HG03066 (cell line): Measurements from ENCODE around the gene CHMP2A.
A peak's percentile ranks its signal among the peaks of the same experiment; 100 is the strongest.

Experiments used
- ATAC-seq: cut with Tn5 transposase; IDR thresholded peaks from one replicate; pipeline ENCODE4 v1.9.1; 2021; ENCODE audit warnings: low read depth; ENCODE audit not compliant: unreplicated experiment

The CHMP2A gene

DNA sequence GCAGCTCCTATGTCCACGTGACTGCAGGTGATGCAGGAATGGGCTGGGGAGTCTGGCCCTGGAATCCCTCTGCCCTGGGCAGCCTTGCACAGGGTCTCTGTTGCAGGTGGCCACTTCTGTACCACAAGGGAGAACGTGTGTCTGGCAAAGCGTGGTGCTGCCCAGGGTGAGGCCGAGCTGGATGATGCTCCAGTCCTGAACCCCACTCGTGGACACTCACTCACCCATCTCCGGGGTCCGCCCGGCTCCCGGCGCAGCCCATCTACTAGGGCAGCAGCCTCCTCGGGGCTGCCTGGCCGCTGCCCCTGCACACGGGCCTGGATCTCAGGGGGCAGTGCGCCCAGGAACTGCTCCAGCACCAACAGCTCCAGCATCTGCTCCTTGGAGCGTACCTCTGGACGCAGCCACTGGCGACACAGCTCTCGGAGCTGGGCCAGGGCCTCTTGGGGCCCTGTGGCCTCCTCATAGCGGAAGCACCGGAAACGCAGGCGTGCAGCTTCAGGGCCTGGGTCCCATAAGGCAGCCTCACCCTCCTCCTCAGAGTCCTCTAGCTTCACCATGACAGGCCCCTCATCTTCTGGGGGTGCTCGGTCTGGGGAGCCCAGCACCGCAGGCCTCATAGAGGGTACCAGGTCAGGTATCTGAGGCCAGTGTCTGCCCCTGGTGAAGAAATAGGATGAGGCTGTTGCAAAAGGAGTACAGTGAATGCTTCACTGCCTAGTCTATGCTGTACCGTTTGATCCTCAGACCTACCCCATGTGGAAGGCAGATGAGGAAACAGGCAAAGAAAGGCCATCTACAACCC is 16.1 kb upstream of the CHMP2A start:
- ATAC-seq = no peak

DNA sequence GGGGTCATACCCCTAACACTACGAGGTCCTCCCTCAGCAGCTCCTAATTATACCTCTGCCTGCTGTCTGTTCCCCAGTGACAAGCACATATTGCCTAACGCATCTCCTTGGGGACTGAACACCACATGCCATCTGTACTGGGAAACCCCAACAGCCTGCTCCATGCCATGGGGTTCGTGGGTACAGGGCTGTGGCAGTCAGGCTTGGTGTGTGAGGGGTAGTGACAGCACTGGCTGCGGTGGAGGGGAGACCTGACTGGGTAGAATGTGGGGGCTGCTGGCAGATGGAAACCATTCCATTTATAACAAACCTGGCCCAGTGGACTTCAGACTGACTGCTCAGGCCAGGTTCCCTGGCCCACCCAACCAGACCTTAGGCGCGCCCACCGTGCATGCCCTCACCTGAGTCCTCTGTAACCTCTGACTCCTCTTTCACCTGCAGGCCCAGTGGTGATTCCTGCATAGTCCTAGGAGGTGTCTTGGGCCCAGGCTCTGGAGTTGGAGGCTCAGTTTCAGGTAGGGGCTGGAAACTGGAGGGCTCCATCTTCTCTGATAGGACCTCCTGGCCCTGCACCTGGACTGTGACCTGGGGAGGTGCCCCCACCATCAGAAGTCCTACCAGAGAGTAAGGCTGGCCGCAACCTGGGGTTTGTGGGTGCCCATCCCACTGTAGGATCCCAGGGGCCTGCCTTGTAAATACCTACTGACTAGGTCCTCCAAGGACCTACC is 15.2 kb upstream of the CHMP2A start:
- ATAC-seq = no peak

DNA sequence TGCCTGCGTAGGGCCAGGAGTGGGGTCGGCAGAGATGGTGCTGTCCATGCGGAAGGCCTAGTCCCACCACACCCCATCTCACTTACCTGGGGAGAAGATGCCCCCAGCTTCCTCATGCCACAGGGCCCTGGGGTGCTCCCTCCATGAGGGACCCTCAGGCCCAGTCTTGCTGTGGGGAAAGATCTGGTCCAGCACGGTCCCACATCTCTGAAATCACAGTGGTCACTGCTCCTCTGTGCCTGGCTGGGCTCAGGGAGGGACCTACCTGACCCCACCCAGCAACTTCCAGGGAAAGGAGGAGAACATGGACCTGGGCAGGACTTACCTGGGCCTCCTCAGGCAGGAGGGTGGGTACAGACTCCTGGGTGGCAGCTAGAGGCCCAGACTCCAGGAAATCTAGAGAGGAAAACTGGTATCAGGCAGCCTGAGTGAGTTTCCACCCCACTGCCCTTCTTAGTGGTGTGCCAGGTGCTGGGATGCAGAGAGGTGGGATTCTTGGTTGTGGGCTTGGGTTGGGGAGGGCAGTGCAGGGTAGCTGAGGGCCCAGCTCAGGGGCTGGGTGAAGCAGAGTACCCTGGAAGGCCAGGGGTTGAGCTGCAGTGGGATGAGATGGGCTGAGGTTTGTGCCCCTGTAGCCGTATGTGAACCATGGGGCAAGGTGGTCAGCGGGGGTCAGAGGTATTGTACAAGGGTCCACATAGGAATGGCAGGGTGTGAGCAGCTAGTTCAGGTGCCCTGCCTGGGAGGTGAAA is 14.5 kb upstream of the CHMP2A start:
- no peak for ATAC-seq

DNA sequence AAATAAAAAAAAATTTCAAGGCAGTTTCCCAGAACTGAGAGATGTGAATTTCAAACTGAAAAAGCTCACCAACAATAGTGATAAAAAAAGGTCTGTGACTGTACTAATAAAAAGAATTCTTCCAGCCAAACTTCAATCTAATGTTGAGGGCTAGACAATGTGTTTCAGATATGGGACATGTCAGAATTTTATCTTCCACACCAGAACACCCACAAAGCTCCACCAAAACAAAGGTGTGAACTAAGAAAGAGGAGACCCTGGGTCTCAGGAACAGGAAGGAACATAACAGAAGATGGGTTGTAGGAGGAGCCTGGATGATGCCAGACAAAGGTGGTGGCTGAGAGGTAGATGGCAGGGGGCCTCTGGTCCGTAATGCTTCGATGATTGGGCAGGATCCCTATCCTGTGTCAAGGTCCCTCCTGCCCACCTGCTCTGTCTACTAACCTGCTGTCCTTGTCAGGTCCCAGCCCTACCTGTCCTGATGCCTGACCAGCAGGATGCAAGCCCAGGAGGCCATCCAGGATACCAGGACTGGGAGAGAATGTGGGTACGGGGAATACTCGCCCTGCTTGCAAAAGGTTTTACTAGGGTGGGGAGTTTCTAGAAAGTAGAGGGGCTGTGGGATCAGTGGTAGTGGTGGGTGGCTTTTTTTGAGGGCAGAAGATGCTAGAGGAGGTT is 13.7 kb upstream of the CHMP2A start:
- ATAC-seq = no peak

DNA sequence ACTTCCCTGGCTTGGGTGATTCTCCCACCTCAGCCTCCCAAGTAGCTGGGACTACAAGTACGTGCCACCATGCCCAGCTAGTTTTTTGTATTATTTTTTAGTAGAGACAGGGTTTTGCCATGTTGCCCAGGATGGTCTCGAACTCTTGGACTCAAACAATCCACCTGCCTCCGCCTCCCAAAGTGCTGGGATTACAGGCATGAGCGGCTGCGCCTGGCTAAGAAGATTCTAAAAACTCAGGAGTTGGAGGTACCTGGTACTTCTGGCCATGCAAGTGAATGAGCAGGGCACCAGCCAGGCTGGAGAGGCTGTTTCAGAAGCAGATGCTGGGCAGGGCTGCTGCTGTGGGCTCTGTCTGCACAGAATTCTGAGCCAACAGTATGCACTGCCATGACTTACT is 12.1 kb upstream of the CHMP2A start:
- ATAC-seq = no peak

DNA sequence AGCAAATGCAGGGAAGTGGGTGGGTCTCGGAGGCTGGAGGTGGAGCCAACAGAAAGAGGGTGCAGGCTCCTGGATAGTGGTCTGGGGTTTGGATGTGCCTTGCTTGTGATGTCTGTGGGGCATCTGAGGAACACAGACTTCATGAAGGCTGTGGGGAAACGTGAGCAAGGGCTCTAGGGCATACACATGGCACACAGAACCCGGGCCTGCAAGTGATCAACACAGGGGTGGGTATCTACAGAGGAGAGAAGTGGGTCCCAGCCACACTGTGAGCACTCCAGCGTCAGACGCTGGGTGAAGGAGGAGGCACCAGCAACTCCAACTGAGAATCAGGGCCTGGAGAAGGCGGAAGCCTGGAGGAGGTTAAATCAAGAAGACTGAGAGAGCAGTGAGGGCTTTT is 8.9 kb upstream of the CHMP2A start:
- no peak for ATAC-seq

DNA sequence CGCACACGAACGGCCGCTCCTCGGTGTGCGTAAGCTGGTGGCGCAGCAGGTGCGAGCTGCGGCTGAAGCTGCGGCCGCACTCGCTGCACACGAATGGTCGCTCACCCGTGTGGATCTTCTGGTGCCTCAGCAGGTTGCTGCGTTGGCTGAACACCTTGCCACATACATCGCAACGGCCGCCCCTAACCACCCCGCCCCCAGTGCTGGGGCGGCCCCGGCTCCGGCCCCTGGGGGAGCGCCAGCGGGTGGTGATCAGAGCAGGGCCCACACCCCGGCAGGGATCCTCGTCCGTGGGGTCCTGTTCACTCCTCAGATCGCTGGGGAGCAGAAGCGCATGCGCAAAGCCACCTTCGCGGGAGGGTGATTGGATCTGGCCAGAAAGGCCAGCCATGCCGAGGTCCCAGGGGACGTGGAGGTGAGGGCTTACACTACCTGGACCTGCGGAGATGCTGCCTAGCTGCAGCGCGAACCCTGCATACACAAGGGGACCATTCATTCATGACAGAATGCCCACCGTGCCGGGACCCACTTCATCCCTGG is 8.2 kb upstream of the CHMP2A start:
- ATAC-seq = no peak

DNA sequence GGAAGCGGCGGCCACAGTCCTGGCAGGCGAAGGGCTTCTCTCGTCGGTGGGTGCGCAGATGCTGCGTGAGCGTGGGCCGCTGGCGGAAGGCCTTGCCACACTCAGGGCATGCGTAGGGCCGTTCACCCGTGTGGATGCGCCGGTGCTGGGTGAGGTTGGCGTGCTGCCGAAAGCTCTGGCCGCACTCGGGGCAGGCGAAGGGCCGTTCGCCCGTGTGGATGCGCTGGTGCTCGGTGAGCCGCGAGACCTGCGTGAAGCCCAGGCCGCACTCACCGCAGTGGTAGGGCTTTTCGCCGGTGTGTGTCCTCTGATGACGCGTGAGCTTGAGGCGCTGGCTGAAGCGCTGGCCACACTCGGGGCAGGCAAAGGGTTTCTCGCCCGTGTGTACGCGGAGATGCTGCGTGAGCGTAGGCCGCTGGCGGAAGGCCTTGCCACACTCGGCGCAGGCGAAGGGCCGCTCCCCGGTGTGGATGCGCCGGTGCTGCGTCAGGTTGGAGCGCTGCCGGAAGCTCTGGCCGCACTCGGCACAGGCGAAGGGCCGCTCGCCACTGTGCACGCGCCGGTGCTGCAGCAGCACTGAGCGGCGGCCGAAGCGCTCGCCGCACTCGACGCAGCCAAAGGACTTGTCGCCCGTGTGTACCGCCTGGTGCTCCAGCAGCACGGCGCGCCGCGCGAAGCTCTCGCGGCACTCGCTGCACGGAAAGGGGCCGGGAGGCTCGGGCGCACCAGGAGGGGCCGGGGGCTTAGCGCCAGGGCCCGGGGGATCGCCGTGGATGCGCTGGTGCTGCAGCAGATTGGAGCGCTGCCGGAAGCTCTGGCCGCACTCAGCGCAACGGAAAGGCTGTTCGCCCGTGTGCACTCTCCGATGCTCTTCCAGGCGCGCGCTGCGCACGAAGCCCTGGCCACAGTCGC is 7.5 kb upstream of the CHMP2A start:
- no peak for ATAC-seq

DNA sequence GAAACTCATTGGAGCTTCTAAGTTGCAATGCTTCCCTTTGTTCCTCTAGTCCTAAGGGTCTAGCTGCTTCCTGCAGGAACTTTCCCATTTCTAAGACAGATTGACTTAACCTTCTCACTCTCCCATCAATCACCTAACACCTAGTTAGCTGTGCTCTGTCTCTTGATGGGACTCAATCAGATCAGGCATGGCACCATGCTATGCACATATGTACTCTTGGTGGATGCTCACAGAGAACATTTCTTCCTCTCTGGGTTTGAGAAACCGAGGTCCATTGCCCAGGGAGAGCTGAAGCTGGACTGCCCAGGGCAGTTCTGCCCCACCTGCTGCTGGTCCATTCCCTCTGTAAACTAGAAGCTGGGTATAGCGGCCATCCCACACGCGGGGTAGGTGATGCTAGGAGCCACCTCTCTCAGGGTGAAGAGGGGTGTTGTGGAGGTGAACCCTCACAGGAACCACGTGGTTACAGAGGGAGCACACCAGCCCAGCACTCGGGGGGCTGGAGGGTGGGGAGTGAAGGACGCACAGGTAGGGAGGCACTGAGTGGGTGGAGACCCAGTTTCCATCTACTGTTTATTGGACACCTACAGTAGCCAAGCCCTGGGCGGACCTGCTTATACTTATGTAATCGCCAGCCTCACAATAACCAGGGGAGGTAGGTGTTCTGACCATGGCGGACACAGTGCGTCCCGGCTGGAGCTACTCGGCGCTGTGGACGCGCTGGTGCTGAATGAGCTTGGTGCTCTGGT is 6.6 kb upstream of the CHMP2A start:
- ATAC-seq = no peak

DNA sequence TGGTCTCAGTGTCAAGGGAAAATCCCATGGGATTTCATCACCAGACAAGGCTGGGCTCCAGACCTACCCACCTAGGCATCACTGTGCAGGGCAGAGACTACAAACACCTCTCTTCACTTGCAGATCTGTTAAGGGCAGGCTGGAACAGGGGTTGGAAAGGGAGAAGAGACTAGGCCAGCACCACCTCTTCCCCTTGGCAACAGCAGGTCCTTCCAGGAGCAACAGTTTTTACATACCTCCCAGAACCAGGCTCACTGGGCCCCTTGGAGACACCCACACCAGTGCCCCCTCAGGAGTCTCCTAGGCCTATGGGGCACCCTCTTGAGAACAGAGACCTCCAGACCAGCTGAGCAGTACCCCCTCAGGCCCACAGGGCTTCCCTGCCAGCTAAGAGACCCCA is 6.0 kb upstream of the CHMP2A start:
- ATAC-seq = no peak

DNA sequence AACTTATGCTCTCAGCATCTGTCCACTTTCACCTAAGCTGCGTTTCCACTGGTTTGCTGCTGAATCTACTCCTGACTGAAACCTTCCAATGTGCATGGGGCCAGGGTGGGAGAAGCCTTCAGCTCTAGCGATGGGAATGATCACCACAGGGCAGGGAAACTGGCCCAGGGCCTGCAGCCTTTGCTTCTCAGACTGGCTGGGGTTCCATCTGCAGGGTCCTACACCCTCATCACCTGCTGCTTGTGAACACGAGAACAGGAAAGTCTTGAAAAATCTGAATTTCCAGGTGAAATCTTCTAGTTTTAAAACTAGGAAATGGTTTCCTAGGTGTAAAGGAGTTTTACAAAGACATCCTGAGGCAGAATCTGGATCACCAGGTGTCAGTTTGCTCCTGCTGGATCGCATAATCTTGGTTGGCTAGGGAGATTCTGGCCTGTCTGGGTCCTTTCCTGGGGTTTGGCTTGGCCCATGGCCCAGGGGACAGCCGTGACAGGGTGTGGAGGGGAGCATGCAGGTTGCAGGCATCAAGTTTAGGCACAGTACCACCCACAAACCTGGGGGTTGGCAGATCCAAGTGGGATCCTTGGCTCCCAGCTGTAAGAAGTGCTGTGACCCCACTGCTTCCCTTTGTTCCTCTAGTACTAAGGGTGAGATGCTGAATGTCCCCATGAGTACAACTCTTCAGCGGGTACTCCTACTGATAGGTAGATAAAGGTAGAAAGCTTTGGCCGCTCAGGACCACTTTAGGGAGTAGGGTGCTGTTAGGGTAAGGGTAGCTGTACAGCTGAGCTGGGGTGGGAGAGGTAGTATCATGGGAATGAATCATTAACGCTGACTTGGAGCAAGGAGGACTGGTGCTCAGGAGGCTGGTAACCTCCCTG is 5.3 kb upstream of the CHMP2A start:
- ATAC-seq = no peak

DNA sequence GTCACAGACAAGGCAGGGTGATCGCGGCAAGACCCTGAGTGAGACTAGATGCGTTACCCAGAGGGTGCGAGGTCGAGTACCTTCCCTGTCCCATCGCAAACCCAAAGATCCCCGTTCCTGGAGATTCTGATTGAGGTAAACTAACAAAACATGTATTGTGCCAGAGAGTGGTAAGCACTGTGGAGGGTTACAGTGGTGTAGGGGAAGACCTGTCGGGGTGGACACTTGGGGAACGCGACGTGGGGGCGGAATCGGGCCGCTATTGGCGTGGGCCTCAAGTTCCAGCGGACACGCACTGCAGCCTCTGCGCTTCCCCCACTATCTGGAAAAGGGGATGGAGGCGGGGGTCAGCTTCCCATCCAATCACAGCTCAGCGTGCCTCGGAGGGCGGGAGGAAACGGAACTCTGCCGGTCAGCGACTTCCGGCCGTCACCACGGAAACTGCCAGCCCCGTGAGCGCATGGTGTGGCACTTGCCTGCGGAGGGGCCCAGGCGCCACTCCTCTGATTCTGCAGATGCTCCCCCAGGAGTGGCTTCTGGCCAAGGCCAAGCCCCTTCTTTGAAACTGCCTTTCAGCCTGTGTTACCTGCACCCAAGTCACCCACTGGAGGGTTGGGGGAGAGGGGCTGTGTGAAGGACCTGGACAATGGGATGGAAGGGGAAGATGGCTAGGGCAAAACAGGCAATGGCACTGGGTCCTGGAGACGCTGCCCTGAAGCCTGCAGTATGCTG is 4.5 kb upstream of the CHMP2A start:
- no peak for ATAC-seq

DNA sequence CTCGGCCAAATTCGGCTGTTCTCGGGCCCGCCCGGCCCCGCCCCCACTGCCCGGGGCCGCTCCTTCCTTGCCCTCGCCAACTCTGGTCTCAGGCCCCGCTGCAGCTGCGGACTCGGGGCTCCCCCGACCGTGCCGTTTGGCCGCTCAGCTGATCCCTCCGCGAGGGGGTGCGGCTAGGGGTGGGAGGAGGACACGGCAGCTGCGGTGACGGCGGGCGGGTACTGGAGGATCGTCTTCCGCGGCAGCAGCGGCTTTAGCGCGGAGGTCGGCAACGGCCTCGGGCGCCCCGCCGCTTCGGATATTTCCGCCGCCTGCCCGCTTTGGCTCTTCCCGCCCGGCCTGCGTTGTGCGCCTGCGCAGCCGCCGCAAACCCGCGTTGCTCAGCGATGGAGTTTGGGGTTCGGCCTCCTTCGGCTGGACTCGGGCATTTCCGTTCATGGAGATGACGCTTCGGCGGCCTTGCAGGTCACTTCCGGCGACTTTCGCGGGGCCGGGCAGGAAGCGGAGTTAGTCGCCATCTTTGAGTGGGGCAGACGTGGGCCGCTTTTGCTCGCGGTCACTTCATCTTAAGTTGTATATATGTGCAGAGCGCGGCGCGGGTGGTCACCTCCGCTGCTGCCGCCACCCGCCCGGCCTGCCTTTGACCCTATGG is 3.8 kb upstream of the CHMP2A start:
- ATAC-seq = peak; percentile 49

DNA sequence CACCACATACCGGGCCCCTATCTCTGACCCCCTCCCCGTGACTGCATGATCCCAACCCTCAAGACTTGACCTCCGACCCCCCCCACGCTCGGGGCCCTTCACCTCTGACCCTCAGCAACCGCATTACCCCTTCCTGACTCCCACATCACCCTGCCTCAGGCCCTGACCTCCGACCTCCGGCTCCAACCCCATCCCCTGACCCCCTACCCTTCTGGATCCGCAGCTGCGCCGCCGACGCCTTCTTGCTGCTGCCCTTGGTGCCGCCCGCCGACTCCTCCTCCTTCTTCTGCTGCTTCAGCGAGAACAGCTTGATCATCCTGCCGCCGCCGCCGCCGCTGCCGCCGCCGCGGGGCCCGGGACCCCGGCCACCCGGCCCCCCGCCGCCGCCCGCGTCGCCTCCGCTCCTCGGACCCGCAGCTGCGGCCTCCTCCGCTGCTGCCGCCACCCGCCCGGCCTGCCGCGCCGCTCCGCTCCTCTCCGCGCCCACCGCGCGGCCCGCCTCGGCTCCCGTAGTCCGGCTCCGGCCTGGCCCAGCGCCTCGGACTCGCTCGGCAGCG is 3.2 kb upstream of the CHMP2A start, which contains the start of gene UBE2M:
UBE2M (minus strand) TSS at position 546 of the 557 bp plus-strand sequence; CDS start at position 316, 230 bp downstream.
- ATAC-seq = no peak

DNA sequence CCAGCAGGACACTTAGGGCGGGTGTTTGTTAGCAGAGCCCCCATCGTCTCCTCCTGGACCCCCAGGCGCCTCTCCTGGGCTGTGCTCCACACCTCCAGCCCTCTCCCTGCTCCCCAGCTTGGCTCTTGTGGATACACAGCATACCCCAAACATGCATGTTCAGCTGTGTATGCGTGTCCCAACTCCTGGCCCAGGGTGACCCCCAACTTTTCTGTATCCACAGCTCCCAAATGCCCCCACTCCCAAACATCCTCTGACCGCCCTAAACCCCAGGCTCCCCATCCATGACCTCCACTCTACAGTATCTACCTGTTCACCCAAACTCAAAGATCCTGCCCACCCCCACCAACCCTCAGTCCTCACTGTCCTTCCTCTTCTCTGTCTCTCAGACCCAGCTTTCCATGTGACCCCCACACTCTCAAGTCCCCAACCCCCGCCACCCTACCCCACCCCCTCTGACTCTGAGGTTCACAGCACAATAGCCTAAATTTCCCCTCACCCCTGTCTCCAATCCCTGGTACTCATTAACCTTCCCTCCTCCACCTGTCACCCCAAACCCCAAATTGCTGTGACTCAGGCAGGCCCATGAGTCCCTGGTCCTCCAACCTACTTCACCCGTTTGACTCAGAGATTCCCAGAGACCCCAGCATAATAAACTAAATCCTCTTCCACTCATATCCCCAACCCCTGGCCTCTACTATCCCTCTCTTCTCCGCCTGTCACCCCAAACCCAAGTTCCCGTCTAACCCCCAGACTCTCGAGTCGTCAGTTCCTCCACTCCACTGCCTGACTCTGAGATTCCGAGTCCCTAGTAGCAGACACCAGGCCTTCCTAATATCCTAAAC is 2.5 kb upstream of the CHMP2A start:
- no peak for ATAC-seq
